Activated CD8-positive, alpha-beta memory T cell treated with anti-CD3 and anti-CD28 coated beads, Interleukin-2, amount 10 ng/mL, durations not matched to agents 7 days and 5 days (primary cell): ENCODE measurements around the gene FGGY. TPM values are rescaled to one million over a fixed set of nuclear protein-coding genes. Genes with fewer than 3 reads are reported as not detected.
A peak's percentile ranks its signal among the peaks of the same experiment; 100 is the strongest.

ENCODE experiments used
- ATAC-seq: fragments of 150-1000 bp; cut with Tn5 transposase; one replicate; pipeline ENCODE4 v1.10.0; 2021; ENCODE audit warnings: moderate library complexity
- CTCF ChIA-PET: fragments of 350-600 bp; sonication (Branson Sonifier 250); formaldehyde crosslinking; loops from one replicate; lab custom pipeline; 2021; ENCODE audit warnings: antibody characterized with exemption; lab: Charles Lee
- DNase-seq: peaks from one replicate; pipeline ENCODE4 v3.0.0-alpha.2; 2020
- H3K27ac Mint-ChIP-seq: one replicate; pipeline ENCODE4 v1.8.0; 2021; ENCODE audit warnings: mild to moderate bottlenecking, mixed read lengths
- H3K27me3 Mint-ChIP-seq: one replicate; pipeline ENCODE4 v1.8.0; 2021; ENCODE audit warnings: mixed read lengths
- H3K36me3 Mint-ChIP-seq: one replicate; pipeline ENCODE4 v1.8.0; 2021; ENCODE audit warnings: mild to moderate bottlenecking, mixed read lengths
- H3K4me1 Mint-ChIP-seq: one replicate; pipeline ENCODE4 v1.8.0; 2021; ENCODE audit warnings: mixed read lengths
- H3K4me3 Mint-ChIP-seq: one replicate; pipeline ENCODE4 v1.8.0; 2021; ENCODE audit warnings: mild to moderate bottlenecking, moderate library complexity, mixed read lengths
- H3K9me3 Mint-ChIP-seq: one replicate; pipeline ENCODE4 v1.8.0; 2022; ENCODE audit warnings: low read depth, mixed read lengths
- total RNA-seq, 2 experiments: library from RNA; stranded (reverse); gene quantifications; one replicate each; pipeline ENCODE4 v1.2.3, GENCODE V29; 2021

FGGY gene
- total RNA-seq, 2 experiments from 2014 or later = 15.8 to 16.7 TPM

DNA sequence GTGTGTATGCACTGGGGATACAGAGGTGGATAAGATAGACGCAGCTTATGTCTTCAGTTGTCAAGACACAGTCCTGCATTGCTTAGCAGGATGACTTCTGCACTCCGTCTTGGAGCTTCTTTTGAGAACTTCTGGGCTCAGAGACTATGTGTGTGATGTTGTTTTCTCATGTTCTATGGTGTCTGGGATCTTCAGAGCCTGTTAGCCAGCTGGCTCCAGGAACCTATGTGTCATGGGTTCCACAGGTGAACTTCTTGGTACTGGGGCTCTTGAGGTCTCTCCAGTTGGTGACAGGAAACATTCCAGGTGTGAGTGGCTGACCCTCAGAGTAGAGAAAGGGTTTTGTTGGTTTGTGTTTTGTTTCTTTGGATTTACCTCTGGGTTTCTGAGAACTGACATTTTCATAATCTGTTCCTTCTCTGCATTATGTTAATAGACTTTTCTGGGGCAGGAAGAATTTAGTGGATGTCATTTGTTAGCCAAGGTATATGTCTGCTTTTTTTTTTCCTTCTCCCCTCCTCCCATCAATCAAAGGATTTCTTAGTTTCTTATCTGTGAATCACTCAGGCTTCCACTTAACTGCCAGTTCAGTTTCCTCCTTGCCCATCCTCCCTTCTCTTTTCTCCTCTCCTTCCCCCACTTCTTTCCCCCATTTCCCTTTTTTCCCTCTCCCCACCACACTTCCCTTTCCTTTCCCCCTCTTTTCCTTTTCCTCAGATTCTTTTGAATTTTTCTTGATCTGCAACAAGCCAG, 18.1 kb downstream of the FGGY start:
- ATAC-seq (no peak), DNase-seq (no peak)
- Mint-ChIP-seq H3K27me3 (no peaks in the 10 kb centered on the region), H3K27ac (no peak overlapping the region), H3K4me3 (no peak overlapping the region), H3K4me1 (peaks cover 45% of the 10 kb centered on the region), H3K36me3 (peaks cover 15% of the 10 kb centered on the region), H3K9me3 (peaks cover 5% of the 10 kb centered on the region)
- CTCF ChIA-PET = no interaction called here

DNA sequence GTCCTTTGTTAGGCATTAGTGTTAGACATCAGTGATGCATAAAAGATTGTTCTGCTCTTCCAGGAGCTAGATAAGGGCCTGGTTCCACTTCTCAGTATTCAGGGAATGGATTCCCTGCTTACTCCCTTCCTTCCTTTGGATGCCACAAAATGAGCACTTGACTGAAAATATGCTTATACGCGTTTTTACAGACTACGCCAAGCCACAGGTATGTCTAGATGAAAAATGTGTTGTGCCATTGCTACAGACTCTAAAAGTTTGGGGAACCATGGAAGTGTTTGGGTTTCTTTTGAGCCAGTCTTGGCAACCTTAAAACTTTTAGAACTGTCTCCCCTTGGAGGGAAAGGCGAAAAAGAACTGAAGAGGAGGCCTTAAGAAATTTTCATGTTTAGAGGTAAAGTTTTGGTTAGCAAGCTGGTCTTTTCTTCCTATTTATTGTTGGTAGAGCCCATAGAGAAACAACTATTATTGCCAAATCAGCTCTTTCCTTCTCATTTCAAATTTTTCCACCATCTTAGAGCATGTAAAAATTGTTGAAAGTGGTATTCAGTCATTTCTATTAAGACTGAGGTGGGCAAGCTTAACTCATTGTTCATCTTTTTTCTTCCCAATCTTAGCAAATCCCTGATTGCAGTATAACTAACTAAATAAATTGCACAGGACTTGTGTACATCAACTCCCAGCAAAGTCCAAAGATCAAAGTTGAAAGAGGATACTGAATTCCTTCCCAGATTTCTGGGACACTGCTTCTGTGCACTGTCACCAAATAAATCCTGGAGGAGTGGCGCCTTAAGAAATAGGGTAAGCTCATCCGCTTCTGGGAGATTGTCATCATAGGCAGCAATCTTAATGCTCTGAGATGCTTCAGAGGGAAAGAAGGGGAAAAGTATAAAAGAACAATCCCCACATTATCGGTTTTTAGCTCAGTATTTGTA, 18.9 kb downstream of the FGGY start:
- Mint-ChIP-seq H3K4me3 (no peak overlapping the region), H3K9me3 (peaks cover 5% of the 10 kb centered on the region), H3K4me1 (peaks cover 41% of the 10 kb centered on the region), H3K36me3 (peaks cover 13% of the 10 kb centered on the region), H3K27ac (no peak overlapping the region), H3K27me3 (no peaks in the 10 kb centered on the region)
- no peak for DNase-seq
- no peak for ATAC-seq
- CTCF ChIA-PET = interaction anchor here (0.9 to 1.3 kb wide), 3 partner anchors 9 to 19 kb away, joined by 3 read pairs; partner anchors contain the start of gene FGGY

DNA sequence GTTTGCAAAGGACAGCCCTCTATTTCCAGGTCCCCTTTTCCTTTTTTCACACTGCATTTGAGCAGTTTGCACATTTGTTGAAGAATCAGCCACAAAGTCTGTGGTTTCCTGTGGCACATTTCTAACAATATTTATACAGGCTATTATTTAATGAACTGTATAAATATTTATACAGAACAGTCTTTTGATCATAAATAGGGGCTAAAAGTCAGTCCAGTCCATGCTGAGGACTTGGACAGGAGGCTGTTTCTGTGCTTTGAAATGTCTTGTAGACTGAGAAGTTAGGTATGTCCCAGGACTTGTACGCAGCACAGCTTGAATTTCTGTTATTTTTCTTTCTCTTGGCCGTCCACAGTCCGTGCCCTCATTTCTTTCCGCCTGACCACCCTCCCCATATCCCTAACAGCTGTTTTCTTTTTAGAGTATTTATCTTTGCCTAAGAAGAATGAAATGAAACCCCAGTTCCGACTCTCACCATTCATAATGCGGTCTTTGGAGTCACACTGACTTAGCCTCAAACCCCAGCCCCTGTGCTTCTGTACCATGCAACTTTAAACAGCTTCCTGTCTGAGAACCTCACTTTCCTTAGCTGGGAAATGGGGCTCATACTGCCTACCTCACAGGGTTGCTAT, 19.7 kb downstream of the FGGY start:
- H3K36me3 Mint-ChIP-seq = peaks cover 11% of the 10 kb centered on the region
- ATAC-seq = peak; percentile 90

DNA sequence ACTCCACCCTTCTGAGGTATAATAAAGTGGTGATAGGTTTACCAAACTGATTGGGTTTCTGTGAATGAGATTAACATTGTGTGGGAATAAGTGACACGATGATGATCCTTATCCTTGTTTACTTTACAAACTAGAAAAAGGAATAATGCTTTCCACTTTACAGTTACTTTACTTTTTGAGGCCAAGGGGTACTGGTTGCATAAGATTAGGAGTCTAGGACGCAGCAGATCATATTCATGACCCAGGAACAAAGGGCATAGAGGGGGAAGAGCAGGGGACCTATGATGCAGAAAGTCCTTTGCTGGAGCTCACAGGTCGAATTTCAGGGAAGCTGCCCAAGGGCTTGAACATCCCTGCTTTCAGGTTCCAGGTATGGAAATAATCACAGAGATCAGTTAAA, 20.4 kb downstream of the FGGY start:
- Mint-ChIP-seq H3K9me3 (peaks cover 1% of the 10 kb centered on the region), H3K4me3 (no peak overlapping the region), H3K27me3 (no peaks in the 10 kb centered on the region), H3K4me1 (peaks cover 41% of the 10 kb centered on the region), H3K36me3 (peaks cover 10% of the 10 kb centered on the region), H3K27ac (peak overlapping the region; percentile 65)
- CTCF ChIA-PET = interaction anchor here (0.5 to 1.0 kb wide), 2 partner anchors 21 to 610 kb away, joined by 3 to 5 read pairs; partner anchors contain the start of gene FGGY
- ATAC-seq (no peak), DNase-seq (no peak)

More for the DNA sequence above, 19.7 kb downstream of the FGGY start:
- Mint-ChIP-seq H3K9me3 (peaks cover 3% of the 10 kb centered on the region), H3K27me3 (no peaks in the 10 kb centered on the region), H3K27ac (peak overlapping the region; percentile 65), H3K4me3 (peak overlapping the region; percentile 63), H3K4me1 (peaks cover 41% of the 10 kb centered on the region)
- CTCF ChIA-PET = interaction anchor here (0.5 to 1.3 kb wide), 4 partner anchors 9 to 610 kb away, joined by 3 to 5 read pairs (median 3); partner anchors contain the start of gene FGGY
- peak; percentile 69 for DNase-seq

DNA sequence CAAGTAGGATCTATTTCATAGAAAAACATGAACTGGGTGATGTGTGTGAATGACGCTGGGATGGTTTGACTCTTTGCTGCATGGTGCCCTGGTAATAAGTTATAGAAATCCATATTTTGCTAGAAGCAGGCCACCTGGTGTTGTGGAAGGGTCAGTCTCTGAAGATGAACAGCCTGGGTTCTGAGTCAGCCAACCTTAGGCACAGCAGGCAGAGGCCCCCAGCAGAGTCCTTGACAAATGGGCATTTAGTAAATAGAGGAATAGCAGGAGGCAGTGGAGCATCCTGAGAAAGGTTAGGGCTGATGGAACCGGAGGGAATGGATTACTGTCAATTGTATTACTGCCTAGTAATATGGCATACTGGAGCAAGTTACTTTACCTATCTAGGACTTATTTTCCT, 20.9 kb downstream of the FGGY start:
- CTCF ChIA-PET = no interaction called here
- Mint-ChIP-seq H3K9me3 (no peaks in the 10 kb centered on the region), H3K36me3 (peaks cover 12% of the 10 kb centered on the region), H3K27ac (no peak overlapping the region), H3K4me1 (peaks cover 41% of the 10 kb centered on the region), H3K27me3 (no peaks in the 10 kb centered on the region), H3K4me3 (no peak overlapping the region)
- no peak for ATAC-seq
- DNase-seq = no peak

DNA sequence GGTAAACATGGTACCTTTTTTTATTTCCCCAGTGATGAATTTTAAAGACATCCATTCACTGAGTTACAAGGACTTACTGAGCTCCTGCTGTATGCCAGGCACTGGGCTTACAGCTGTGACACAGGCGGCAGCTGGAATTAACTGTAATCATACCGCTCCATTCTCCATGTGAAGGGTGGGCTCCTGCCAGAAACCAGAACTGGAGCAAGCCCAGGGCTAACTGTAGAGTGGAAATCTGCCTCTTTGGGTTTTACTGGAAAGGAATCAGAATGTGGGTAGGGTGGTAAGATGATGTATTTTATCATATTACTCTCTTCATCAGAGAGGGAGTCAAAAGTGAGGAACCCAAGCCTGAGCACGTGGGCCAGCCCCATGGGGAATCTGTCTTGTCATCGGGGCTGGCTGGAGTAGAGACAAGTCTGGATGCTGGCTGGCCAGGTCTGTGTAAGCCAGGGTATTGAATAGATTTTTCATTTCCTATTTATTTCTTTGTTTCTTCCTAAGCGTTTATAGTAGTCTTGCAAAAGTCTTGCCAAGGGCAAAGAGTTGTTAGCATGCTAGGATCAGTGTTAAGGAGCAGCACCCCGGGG, 21.5 kb downstream of the FGGY start:
- H3K9me3 Mint-ChIP-seq = no peaks in the 10 kb centered on the region
- DNase-seq = no peak
- ATAC-seq = no peak
- H3K4me3 Mint-ChIP-seq = no peak overlapping the region
- peaks cover 41% of the 10 kb centered on the region for H3K4me1 Mint-ChIP-seq
- H3K36me3 Mint-ChIP-seq = peaks cover 10% of the 10 kb centered on the region
- H3K27ac Mint-ChIP-seq = no peak overlapping the region
- H3K27me3 Mint-ChIP-seq = no peaks in the 10 kb centered on the region
- CTCF ChIA-PET = no interaction called here

DNA sequence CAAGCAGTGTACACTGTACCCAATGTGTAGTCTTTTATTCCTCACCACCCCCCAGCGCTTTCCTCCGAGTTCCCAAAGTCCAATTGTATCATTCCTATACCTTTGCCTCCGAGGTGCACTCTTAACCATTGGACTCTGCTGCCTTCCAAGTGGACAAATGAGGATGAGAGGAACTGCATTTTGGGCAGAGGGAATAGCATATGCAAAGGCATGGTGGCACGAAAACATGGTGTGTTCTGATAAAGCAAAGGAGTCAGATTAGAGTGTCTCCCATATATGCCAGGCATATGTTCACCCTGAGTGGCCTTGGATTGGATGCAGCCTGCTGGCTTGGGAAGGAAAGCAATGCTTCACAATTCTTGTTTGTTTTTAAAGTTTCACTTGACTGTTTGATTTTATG, 25.5 kb downstream of the FGGY start:
- no peaks in the 10 kb centered on the region for H3K27me3 Mint-ChIP-seq
- peaks cover 25% of the 10 kb centered on the region for H3K36me3 Mint-ChIP-seq
- no peak for DNase-seq
- CTCF ChIA-PET = no interaction called here
- H3K27ac Mint-ChIP-seq = no peak overlapping the region
- H3K4me3 Mint-ChIP-seq = no peak overlapping the region
- no peak for ATAC-seq
- H3K4me1 Mint-ChIP-seq = peaks cover 11% of the 10 kb centered on the region
- H3K9me3 Mint-ChIP-seq = no peaks in the 10 kb centered on the region

DNA sequence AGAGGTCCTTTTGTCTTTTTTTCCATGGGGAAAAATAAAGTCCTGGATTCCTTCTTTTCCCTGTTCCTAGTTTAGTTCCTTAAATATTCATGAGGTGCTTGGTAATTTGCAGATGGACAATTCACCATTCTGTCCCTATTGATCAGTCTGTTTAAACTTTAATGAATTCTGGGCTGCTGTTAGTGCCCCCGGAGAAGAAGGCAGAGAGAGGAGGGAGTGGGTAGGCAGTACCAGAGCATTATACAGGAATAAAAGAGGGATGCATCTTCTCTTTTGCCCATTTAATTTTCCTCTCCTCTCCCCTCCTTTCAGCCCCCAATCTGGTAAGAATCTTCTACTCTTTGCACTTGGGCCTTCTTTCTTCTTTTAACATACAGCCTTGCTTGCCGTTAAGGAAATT, 25.9 kb downstream of the FGGY start:
- ATAC-seq (no peak), DNase-seq (no peak)
- Mint-ChIP-seq H3K36me3 (peaks cover 28% of the 10 kb centered on the region), H3K9me3 (no peaks in the 10 kb centered on the region), H3K27me3 (no peaks in the 10 kb centered on the region), H3K4me3 (no peak overlapping the region), H3K27ac (no peak overlapping the region), H3K4me1 (peaks cover 8% of the 10 kb centered on the region)
- CTCF ChIA-PET = no interaction called here

DNA sequence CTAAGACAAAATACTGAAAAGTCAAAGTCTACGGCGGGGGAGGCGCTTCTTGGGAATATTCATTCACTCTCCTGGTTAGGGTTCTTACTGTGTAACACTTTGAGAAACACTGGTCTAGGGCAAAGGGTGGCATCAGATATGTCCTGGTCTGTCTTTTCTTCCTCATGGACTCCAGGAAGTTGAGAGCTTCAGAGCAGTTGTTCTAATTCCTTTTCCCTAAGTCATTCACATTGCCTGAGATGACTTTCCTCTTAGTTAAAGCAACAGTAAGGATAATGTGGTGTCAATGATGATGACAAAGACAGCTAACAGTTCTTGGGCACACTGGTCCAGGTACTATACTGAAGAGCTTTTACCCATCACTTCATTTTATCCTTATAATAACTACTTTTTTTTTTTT, 27.0 kb downstream of the FGGY start:
- no peak for ATAC-seq
- H3K4me1 Mint-ChIP-seq = peaks cover 12% of the 10 kb centered on the region
- no peak overlapping the region for H3K27ac Mint-ChIP-seq
- DNase-seq = no peak
- no peaks in the 10 kb centered on the region for H3K9me3 Mint-ChIP-seq
- CTCF ChIA-PET = no interaction called here
- peaks cover 30% of the 10 kb centered on the region for H3K36me3 Mint-ChIP-seq
- no peak overlapping the region for H3K4me3 Mint-ChIP-seq
- no peaks in the 10 kb centered on the region for H3K27me3 Mint-ChIP-seq

DNA sequence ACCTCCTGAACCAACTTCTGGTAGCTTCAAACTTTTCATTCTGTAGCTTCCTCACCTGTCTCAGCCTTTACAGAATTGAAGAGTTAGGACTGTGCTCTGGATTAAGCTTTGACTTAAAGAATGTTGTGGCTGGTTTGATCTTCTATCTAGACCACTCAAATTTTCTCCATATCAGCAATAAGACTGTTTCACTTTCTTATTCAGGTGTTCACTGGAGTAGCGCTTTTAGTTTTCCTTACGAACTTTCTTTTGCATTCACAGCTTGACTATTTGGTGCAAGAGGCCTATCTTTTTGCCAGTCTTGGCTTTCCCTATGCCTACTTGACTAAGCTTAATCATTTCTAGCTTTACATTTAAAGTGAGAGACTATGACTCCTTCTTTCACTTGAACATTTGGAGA, 31.5 kb downstream of the FGGY start:
- no peak for DNase-seq
- Mint-ChIP-seq H3K9me3 (no peaks in the 10 kb centered on the region), H3K4me3 (peak overlapping the region; percentile 44), H3K36me3 (peaks cover 31% of the 10 kb centered on the region), H3K27me3 (no peaks in the 10 kb centered on the region), H3K27ac (peak overlapping the region; percentile 71), H3K4me1 (peaks cover 30% of the 10 kb centered on the region)
- ATAC-seq = peak; percentile 30
- CTCF ChIA-PET = interaction anchor here (1.2 kb wide), 1 partner anchor 32 kb away, joined by 4 read pairs; the partner anchor contains the start of gene FGGY

DNA sequence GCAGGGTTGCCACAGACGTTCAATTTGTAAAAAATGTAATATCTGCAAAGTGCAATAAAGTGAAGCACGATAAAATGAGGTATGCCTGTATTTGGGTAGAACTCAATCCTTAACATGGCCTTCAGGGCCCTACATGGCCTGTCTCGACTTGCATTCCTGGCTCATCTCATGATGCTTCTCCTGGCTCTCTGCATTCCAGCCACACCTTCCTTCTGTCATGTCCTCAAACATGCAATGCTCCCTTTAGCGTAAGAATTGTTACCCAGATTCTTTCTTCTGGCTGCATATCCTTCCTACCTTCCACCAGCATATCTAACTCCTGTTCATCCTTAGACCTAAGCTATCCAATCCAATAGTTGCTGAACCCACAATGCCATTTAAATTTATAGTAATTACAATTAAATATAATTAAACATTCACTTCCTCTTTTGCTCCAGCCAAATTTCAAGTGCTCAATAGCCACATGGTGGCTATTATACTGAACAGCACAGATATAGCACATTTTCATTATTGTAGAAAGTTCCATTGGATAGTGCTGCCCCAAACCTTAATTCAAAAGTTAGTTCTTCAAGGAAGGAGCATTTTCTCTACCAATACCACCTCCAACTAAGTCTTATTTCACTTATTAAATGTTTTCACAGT, 32.6 kb downstream of the FGGY start:
- Mint-ChIP-seq H3K27me3 (no peaks in the 10 kb centered on the region), H3K36me3 (peaks cover 31% of the 10 kb centered on the region), H3K9me3 (no peaks in the 10 kb centered on the region), H3K4me3 (no peak overlapping the region), H3K4me1 (peaks cover 38% of the 10 kb centered on the region), H3K27ac (no peak overlapping the region)
- CTCF ChIA-PET = no interaction called here
- DNase-seq (no peak), ATAC-seq (no peak)
